GM21717 (cell line): ENCODE results near the gene TRAF2.
"Not testable (repeated sequence)": the region's sequence is repeated elsewhere in the genome, so short reads cannot be mapped to it uniquely, and the experiment has no call there.

Experiments
- ATAC-seq: cut with Tn5 transposase; IDR thresholded peaks from one replicate; pipeline ENCODE4 v1.9.1; 2021; ENCODE audit warnings: mild to moderate bottlenecking, moderate library complexity; ENCODE audit not compliant: unreplicated experiment

The TRAF2 gene

GRCh38 chr9:136856541-136857141 is 29.7 kb upstream of the TRAF2 start:
- ATAC-seq = no peak

DNA sequence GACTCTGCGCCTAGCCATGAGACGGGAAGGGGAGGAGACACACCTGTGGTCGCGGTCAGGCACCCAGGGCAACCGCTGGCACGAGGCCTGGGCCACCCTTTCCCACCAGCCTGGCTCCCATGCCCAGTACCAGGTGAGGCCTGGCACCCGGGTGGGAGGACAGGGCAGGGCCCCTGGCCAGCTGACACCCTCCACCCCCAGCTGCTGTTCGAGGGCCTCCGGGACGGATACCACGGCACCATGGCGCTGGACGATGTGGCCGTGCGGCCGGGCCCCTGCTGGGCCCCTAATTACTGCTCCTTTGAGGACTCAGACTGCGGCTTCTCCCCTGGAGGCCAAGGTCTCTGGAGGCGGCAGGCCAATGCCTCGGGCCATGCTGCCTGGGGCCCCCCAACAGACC is 29.1 kb upstream of the TRAF2 start:
- no peak for ATAC-seq

- no peak for ATAC-seq
These were observed 28.5 kb upstream of the TRAF2 start for GRCh38 chr9:136857581-136858412.

DNA sequence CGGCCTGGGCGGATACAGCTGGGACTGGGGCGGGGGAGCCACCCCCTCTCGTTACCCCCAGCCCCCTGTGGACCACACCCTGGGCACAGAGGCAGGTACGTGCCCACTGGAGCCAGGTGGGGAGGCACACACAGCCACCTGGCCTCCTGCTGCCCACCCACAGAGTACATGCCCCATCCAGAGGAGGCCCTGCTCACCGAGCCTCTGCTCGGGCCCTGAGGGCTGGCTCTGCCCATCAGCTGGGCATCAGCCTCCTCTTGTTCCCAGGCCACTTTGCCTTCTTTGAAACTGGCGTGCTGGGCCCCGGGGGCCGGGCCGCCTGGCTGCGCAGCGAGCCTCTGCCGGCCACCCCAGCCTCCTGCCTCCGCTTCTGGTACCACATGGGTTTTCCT is 27.9 kb upstream of the TRAF2 start:
- no peak for ATAC-seq

GRCh38 chr9:136858844-136859757 is 27.2 kb upstream of the TRAF2 start:
- no peak for ATAC-seq

DNA sequence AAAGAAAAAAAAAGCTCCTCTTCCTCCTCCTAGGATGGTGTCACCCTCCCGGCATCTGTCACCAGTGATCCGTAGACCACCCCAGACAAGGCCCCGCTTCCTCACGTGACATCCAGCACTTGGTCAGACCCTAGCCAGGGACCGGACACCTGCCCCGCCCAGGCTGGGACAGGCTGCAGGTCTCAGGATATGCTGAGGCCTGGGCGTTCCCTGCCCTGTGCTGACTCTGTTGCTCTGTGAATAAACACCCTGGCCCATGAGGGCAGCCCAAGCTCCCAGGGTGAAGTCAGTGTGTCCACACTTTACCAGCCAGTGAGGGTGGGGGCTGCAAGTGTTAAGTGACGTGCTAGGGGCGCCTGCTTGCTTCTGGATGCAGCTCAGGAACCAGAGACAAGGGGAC is 25.8 kb upstream of the TRAF2 start:
- no peak for ATAC-seq

GRCh38 chr9:136860933-136861873 is 25.1 kb upstream of the TRAF2 start:
- ATAC-seq = no peak

DNA sequence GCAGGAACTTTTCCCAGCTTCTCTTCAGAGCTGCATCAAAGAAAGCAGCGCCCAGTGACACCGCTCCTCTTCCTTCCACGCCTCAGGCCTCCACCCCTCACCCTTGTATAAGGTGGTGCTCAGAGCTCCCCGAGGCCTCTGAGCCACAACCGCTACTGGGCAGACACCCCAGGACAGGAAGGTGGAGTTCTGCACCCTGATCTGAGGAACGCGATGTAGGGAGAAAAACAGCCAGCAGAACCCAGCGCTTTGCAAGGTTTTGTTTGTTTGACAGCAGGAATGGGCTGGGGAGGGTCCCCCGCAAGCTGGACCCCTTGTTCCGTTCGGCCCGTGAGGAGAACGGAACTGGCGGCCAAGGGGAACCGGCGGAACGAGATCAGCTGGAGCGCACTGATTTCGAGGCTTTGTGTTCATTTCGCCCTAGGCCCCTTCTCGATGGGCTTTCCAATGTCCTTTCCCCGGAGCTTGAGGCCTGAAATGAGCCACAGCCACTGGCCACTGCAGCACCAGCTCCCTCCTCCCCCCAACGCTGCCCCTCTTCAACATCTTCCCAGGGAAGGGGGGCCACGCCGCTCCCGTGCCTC is 24.4 kb upstream of the TRAF2 start:
- ATAC-seq = no peak

DNA sequence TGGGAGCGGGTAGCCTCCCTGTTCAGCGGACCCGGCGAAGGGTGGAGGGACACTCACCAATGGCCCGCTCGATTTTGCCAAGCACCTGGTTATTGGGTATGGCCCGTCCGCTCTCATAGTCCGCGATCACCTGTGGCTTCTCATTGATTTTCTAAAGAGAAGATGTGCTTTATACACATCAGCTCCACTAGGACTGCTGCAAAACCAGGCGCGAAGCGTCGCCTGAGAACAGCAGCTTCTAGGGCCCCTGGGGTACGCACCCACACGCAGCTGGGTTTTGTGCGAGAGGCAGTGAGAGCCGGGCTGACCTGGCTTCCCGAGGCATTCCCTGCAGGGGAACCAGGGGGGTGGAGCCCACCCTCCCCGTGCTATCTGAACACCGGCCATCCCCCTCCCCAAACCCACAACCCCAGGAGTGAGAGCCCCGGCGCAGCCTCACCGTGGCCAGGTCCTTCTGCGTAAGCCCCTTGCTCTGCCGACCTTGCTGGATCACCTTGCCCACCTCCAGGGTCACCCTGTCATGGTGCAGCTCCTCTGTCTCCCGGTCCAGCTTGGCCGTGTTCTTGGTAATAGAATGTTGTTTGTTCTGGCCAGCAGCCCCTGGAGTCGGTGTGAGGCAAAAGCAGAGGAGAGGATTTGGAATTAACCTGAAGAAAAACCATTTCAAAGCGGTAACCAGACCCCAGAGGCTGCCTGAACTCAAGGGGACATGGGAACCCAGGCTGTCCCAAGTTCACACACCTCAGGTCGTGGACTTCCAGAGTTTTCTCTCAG is 23.3 kb upstream of the TRAF2 start:
- no peak for ATAC-seq

DNA sequence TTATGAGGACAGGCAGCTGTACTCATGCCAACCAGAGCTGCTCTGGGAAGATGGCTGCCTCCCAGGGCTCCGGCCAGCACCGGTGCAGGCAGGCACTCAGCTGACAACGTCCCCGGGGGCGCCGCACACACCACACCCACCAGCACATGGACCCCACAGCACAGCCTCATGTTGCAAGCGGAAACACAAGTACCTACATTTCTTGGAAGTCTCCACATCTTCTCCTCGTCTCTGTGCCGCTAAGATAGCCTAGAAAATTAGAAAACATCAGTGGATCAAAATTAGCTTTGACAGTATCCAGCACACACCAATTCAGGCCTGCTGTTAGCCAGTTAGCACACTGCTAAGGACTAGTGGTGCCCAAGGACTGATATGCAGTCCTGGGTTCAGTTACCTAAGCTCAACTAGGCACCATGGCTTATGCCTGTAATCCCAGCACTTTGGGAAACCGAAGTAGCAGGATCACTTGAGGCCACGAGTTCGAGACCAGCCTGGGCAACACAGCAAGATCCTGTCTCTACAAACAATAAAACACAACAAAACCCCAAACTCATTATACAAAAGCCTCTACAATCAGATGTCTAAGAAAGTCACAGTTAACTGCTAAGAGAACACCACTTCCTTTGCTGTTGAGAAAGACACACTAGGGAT is 22.6 kb upstream of the TRAF2 start:
- no peak for ATAC-seq

GRCh38 chr9:136865041-136865767 is 21.1 kb upstream of the TRAF2 start:
- no peak for ATAC-seq

- no peak for ATAC-seq
These were observed 20.6 kb upstream of the TRAF2 start for GRCh38 chr9:136865768-136866103.

GRCh38 chr9:136866898-136867421 is 19.4 kb upstream of the TRAF2 start:
- not testable (repeated sequence) for ATAC-seq

DNA sequence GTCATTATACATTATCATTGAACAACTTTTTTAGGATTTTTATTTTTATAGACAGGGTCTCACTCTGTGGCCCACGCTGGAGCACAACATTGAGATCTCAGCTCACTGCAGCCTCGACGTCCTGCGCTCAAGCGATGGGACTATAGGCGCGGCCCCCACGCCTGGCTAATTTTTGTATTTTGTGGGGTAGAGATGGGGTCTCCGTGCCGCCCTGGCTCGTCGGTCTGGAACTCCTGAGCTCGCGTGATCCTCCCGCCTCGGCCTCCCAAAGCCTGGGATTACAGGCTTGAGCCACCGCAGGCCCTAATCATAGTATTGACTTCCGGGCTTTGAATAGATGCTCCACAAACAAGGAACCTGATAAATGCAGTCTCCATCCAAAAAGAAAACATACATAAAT is 18.8 kb upstream of the TRAF2 start:
- ATAC-seq = no peak

DNA sequence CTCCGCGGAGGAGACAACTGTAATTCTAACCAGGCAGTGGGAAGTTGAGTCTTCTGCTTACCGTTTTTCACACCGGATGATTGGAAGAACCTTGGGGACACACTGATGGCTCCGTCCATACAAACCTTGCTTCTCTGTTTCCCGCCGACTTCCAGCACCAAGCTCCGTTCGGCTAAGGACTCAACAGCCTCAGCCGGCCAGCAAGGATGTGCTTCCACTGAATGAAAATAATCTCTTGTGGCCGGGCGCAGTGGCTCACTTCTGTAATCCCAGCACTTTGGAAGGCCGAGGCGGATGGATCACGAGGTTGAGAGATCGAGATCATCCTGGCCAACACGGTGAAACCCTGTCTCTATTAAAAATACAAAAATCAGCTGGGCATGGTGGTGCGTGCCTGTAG is 18.4 kb upstream of the TRAF2 start:
- no peak for ATAC-seq

- ATAC-seq = no peak
These were observed 17.7 kb upstream of the TRAF2 start for GRCh38 chr9:136868644-136869043.

GRCh38 chr9:136869611-136870010 is 16.7 kb upstream of the TRAF2 start:
- ATAC-seq = not testable (repeated sequence)

- no peak for ATAC-seq
These were observed 11.2 kb upstream of the TRAF2 start for GRCh38 chr9:136875155-136875554.
